ENCODE data around the gene ADD3.

ADD3 gene

GRCh38 chr10:110094786-110095185 lies 87.0 kb downstream of the ADD3 start:
- Histone ChIP-seq H3K79me2 (ENCODE audit: insufficient read depth, low read length) (peaks cover 54% of the 10 kb centered on the region), H4K20me1 (ENCODE audit: insufficient read depth, low read length) (peaks cover 9% of the 10 kb centered on the region), H2AFZ (ENCODE audit: low read depth, low read length) (no peak overlapping the region), H3K36me3 (ENCODE audit: insufficient read depth, low read length) (no peaks in the 10 kb centered on the region), H3K4me2 (ENCODE audit: insufficient read depth, low read length) (no peak overlapping the region), H3K4me3 (ENCODE audit: low read depth in 1 of 2, low read length in 2 of 2) (no peak overlapping the region), H3K27me3 (ENCODE audit: insufficient read depth, low read length, poor library complexity) (no peaks in the 10 kb centered on the region), H3K9ac (ENCODE audit: low read depth, low read length) (no peak overlapping the region), H3K4me1 (ENCODE audit: insufficient read depth, low read length) (no peaks in the 10 kb centered on the region), H3K9me3 (ENCODE audit: insufficient read depth, low read length, severe bottlenecking) (no peaks in the 10 kb centered on the region), H3K27ac (ENCODE audit: low read length) (no peak overlapping the region)
- ATAC-seq (ENCODE audit: insufficient read depth, low read depth) (no peak), DNase-seq (no peak)
- TF ChIP-seq EZH2 (IDR thresholded peaks at IDR 0.05; ENCODE audit: borderline replicate concordance, low read depth, low read length, severe bottlenecking): no peak
- TF ChIP-seq CTCF (IDR thresholded peaks at IDR 0.05; ENCODE audit: borderline replicate concordance, extremely low read depth, low read length, poor library complexity, severe bottlenecking): no peak

GRCh38 chr10:110101464-110102144 lies 93.8 kb downstream of the ADD3 start:
- Histone ChIP-seq H3K4me2 (ENCODE audit: insufficient read depth, low read length) (no peak overlapping the region), H3K27ac (ENCODE audit: low read length) (no peak overlapping the region), H3K4me3 (ENCODE audit: low read depth in 1 of 2, low read length in 2 of 2) (no peak overlapping the region), H3K79me2 (ENCODE audit: insufficient read depth, low read length) (peaks cover 24% of the 10 kb centered on the region), H3K27me3 (ENCODE audit: insufficient read depth, low read length, poor library complexity) (no peaks in the 10 kb centered on the region), H3K9me3 (ENCODE audit: insufficient read depth, low read length, severe bottlenecking) (no peaks in the 10 kb centered on the region), H3K9ac (ENCODE audit: low read depth, low read length) (no peak overlapping the region), H4K20me1 (ENCODE audit: insufficient read depth, low read length) (no peaks in the 10 kb centered on the region), H2AFZ (ENCODE audit: low read depth, low read length) (no peak overlapping the region), H3K4me1 (ENCODE audit: insufficient read depth, low read length) (no peaks in the 10 kb centered on the region), H3K36me3 (ENCODE audit: insufficient read depth, low read length) (peaks cover 24% of the 10 kb centered on the region)
- no peak for DNase-seq
- TF ChIP-seq EZH2 (IDR thresholded peaks at IDR 0.05; ENCODE audit: borderline replicate concordance, low read depth, low read length, severe bottlenecking): no peak
- no peak for TF ChIP-seq CTCF (IDR thresholded peaks at IDR 0.05; ENCODE audit: borderline replicate concordance, extremely low read depth, low read length, poor library complexity, severe bottlenecking)
- no peak for ATAC-seq (ENCODE audit: insufficient read depth, low read depth)

- H3K36me3 ChIP-seq (ENCODE audit: insufficient read depth, low read length): peaks cover 33% of the 10 kb centered on the region
- H3K4me1 ChIP-seq (ENCODE audit: insufficient read depth, low read length): no peaks in the 10 kb centered on the region
- no peak overlapping the region for H2AFZ ChIP-seq (ENCODE audit: low read depth, low read length)
- H3K27me3 ChIP-seq (ENCODE audit: insufficient read depth, low read length, poor library complexity): no peaks in the 10 kb centered on the region
- H3K4me2 ChIP-seq (ENCODE audit: insufficient read depth, low read length): no peak overlapping the region
- peaks cover 4% of the 10 kb centered on the region; the same call in 1 of the 2 replicates for H3K79me2 ChIP-seq (ENCODE audit: insufficient read depth, low read length)
- H4K20me1 ChIP-seq (ENCODE audit: insufficient read depth, low read length): no peaks in the 10 kb centered on the region
- no peak overlapping the region for H3K27ac ChIP-seq (ENCODE audit: low read length)
- no peaks in the 10 kb centered on the region for H3K9me3 ChIP-seq (ENCODE audit: insufficient read depth, low read length, severe bottlenecking)
- H3K9ac ChIP-seq (ENCODE audit: low read depth, low read length): no peak overlapping the region
- TF ChIP-seq EZH2 (IDR thresholded peaks at IDR 0.05; ENCODE audit: borderline replicate concordance, low read depth, low read length, severe bottlenecking) (no peak), CTCF (IDR thresholded peaks at IDR 0.05; ENCODE audit: borderline replicate concordance, extremely low read depth, low read length, poor library complexity, severe bottlenecking) (no peak)
- no peak for ATAC-seq (ENCODE audit: insufficient read depth, low read depth)
- H3K4me3 ChIP-seq (ENCODE audit: low read depth in 1 of 2, low read length in 2 of 2): no peak overlapping the region
- DNase-seq: no peak
Observed at GRCh38 chr10:110103921-110104461, 96.2 kb downstream of the ADD3 start.

All from DND-41 (cell line).